ENCODE data around the gene LSAMP. TPM values are rescaled to one million over a fixed set of nuclear protein-coding genes. Genes with fewer than 3 reads are reported as not detected.
A peak's percentile ranks its signal among the peaks of the same experiment; 100 is the strongest.

The LSAMP gene
- total and polyA plus RNA-seq, 2 of the 8 experiments (the other 6 are each of a cell fraction or from before 2014, with no cell fraction given): 1.8 to 5.7 TPM

DNA sequence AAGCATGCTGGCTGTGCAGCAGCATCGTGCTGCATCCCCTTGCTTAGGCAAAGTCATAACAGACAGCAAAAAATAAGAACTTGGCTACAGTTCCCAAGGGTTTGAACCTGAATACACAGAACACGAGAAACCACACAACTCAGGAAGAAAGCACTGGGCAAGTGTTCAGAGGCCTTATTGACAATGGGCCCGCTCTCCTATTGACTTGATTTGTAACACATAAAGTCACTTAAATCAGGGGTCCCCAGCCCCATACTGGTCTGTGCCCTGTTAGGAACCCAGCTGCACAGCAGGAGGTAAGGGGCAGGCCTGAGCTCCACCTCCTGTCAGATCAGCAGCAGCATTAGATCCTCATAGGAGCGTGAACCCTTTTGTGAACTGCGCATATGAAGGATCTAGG, 145.1 kb downstream of the LSAMP start:
- Histone ChIP-seq H2BK15ac (ENCODE audit: low read length) (no peak overlapping the region), H3K4me3 (ENCODE audit: extremely low read depth in 1 of 4, insufficient read depth in 2 of 4, low read depth in 3 of 4, low read length in 4 of 4) (no peak overlapping the region), H3K79me1 (ENCODE audit: low read depth, low read length) (no peaks in the 10 kb centered on the region), H3K18ac (ENCODE audit: extremely low read depth, low read length) (peak overlapping the region; percentile 15; the same call in 1 of the 2 replicates), H3K23me2 (ENCODE audit: low read depth, low read length) (no peaks in the 10 kb centered on the region), H4K8ac (ENCODE audit: extremely low read depth, insufficient read depth, low read length) (no peak overlapping the region), H4K20me1 (replicated peaks in 1 of 2; ENCODE audit: control insufficient read depth in 1 of 2, insufficient read depth in 2 of 2, low read length in 2 of 2) (no peaks in the 10 kb centered on the region), H3K4me1 (replicated peaks in 1 of 4; ENCODE audit: control insufficient read depth in 3 of 4, insufficient read depth in 4 of 4, low read length in 3 of 4) (peaks cover 0 to 6% (median 2%) of the 10 kb centered on the region in 4 experiments; a peak in 2 of 7 replicates), H3K14ac (ENCODE audit: insufficient read length) (no peak overlapping the region), H4K5ac (ENCODE audit: insufficient read length, low read depth, low read length) (no peak overlapping the region), H3K23ac (ENCODE audit: insufficient read length) (no peak overlapping the region), H2AFZ (ENCODE audit: low read length) (no peak overlapping the region), H3K4ac (replicated peaks; ENCODE audit: insufficient read length, low read depth, low read length) (no peak overlapping the region), H3K56ac (replicated peaks; ENCODE audit: insufficient read length, low read depth, low read length) (no peak overlapping the region), H3K36me3 (ENCODE audit: control insufficient read depth in 2 of 4, insufficient read depth in 4 of 4, low read length in 3 of 4) (no peaks in the 10 kb centered on the region), H3K79me2 (ENCODE audit: control insufficient read depth in 1 of 2, insufficient read depth in 2 of 2, low read length in 2 of 2) (no peaks in the 10 kb centered on the region), H2BK12ac (ENCODE audit: low read depth, low read length) (no peak overlapping the region), H2BK120ac (replicated peaks; ENCODE audit: low read depth, low read length) (no peak overlapping the region), H2BK5ac (ENCODE audit: low read depth, low read length) (no peak overlapping the region), H3K27me3 (replicated peaks in 1 of 4; ENCODE audit: control insufficient read depth in 3 of 4, extremely low read depth in 1 of 4, insufficient read depth in 3 of 4, low read length in 3 of 4) (no peaks in the 10 kb centered on the region), H3K4me2 (ENCODE audit: insufficient read depth in 1 of 2, low read depth in 2 of 2, low read length in 2 of 2) (no peak overlapping the region), H3K9ac (replicated peaks in 1 of 4; ENCODE audit: extremely low read depth in 1 of 4, low read depth in 3 of 4, low read length in 3 of 4) (no peak overlapping the region), H4K91ac (replicated peaks; ENCODE audit: insufficient read length, low read length) (no peak overlapping the region), H3K9me3 (ENCODE audit: insufficient read depth in 2 of 2, low read depth in 1 of 2, low read length in 1 of 2) (no peaks in the 10 kb centered on the region), H2BK20ac (ENCODE audit: low read length) (no peak overlapping the region), H3K27ac (ENCODE audit: low read depth, low read length) (no peak overlapping the region), H2AK5ac (ENCODE audit: low read depth, low read length) (no peak overlapping the region)
- CTCF ChIA-PET (ENCODE audit: partially characterized antibody): no interaction called here
- 91% methylated on average over 5 of the region's 5 CpGs; no CpG with 5 or more reads in 1 of the 2 experiments for WGBS, 2 experiments (ENCODE audit: extremely low coverage in 1 of 2, insufficient coverage in 1 of 2, insufficient read length in 1 of 2, insufficient replicate concordance in 2 of 2, low coverage in 1 of 2, low lambda C conversion rate in 2 of 2, missing lambda C conversion rate in 1 of 2)
- no peak for DNase-seq (ENCODE audit: low read depth in 1 of 2, low spot score in 2 of 2)
- no peak for FAIRE-seq
- POLR2A ChIA-PET (ENCODE audit: partially characterized antibody): no interaction called here
- TF ChIP-seq CTCF (IDR thresholded peaks at IDR 0.05; ENCODE audit: control extremely low read depth in 1 of 3, insufficient read depth in 1 of 3, low read depth in 1 of 3, low read length in 3 of 3): no peak
- no peak for TF ChIP-seq CBX5 (IDR thresholded peaks at IDR 0.05; ENCODE audit: low read depth, low read length)

Data from H1 (cell line).